ENCODE data around the gene SMLR1. TPM values are rescaled to one million over a fixed set of nuclear protein-coding genes. Genes with fewer than 3 reads are reported as not detected.

Gene SMLR1
- total RNA-seq, 1 experiment from 2014 or later: not detected

- no peak for DNase-seq
- no peaks in the 10 kb centered on the region for H3F3A ChIP-seq (ENCODE audit: insufficient read depth, low read depth)
- no peak overlapping the region for H3K27ac ChIP-seq
- H3K27me3 ChIP-seq (ENCODE audit: insufficient read depth, low read depth): no peaks in the 10 kb centered on the region
- TF ChIP-seq CTCF (conservative IDR thresholded peaks at IDR 0.05): no peak
- CTCF ChIA-PET: no interaction called here
- H3K4me3 ChIP-seq: no peak overlapping the region
- no TSS peak for BruUV-seq (replicated peaks)
- no peaks in the 10 kb centered on the region for H3K36me3 ChIP-seq (ENCODE audit: low read depth)
- H3K79me2 ChIP-seq (ENCODE audit: low read depth): no peaks in the 10 kb centered on the region
- POLR2A ChIA-PET (ENCODE audit: unreplicated experiment): no interaction called here
- H2AFZ ChIP-seq: no peak overlapping the region
- H3K9me3 ChIP-seq (ENCODE audit: insufficient read depth, low read depth): no peaks in the 10 kb centered on the region
- H3K9me2 ChIP-seq (ENCODE audit: insufficient read depth): no peaks in the 10 kb centered on the region
- intact Hi-C loops (cut with micrococcal nuclease; ENCODE audit: unreplicated experiment): no loop called here
- H4K20me1 ChIP-seq (ENCODE audit: insufficient read depth): no peaks in the 10 kb centered on the region
- H3K4me1 ChIP-seq (replicated peaks; ENCODE audit: insufficient read depth): no peaks in the 10 kb centered on the region
- no peak overlapping the region for H3K4me2 ChIP-seq
These were observed 35.2 kb downstream of the SMLR1 start for GRCh38 chr6:130862370-130862769.

- no peak overlapping the region for H3K27ac ChIP-seq
- POLR2A ChIA-PET (ENCODE audit: unreplicated experiment): no interaction called here
- no peak for TF ChIP-seq CTCF (conservative IDR thresholded peaks at IDR 0.05)
- TF ChIP-seq EZH2 (IDR thresholded peaks at IDR 0.05; ENCODE audit: low read depth): no peak
- H3K79me2 ChIP-seq (ENCODE audit: low read depth): no peaks in the 10 kb centered on the region
- no peaks in the 10 kb centered on the region for H3K9me2 ChIP-seq (ENCODE audit: insufficient read depth)
- no peaks in the 10 kb centered on the region for H3K4me1 ChIP-seq (replicated peaks; ENCODE audit: insufficient read depth)
- no peaks in the 10 kb centered on the region for H4K20me1 ChIP-seq (ENCODE audit: insufficient read depth)
- H3F3A ChIP-seq (ENCODE audit: insufficient read depth, low read depth): no peaks in the 10 kb centered on the region
- no TSS peak for BruUV-seq (replicated peaks)
- H3K9me3 ChIP-seq (ENCODE audit: insufficient read depth, low read depth): no peaks in the 10 kb centered on the region
- intact Hi-C loops (cut with micrococcal nuclease; ENCODE audit: unreplicated experiment): no loop called here
- no peaks in the 10 kb centered on the region for H3K36me3 ChIP-seq (ENCODE audit: low read depth)
- H3K27me3 ChIP-seq (ENCODE audit: insufficient read depth, low read depth): no peaks in the 10 kb centered on the region
- no peak for DNase-seq
- CTCF ChIA-PET: no interaction called here
- no peak overlapping the region for H3K4me3 ChIP-seq
- no peak overlapping the region for H2AFZ ChIP-seq
- no peak overlapping the region for H3K4me2 ChIP-seq
These were observed 36.4 kb downstream of the SMLR1 start for GRCh38 chr6:130863415-130864230.

DNA sequence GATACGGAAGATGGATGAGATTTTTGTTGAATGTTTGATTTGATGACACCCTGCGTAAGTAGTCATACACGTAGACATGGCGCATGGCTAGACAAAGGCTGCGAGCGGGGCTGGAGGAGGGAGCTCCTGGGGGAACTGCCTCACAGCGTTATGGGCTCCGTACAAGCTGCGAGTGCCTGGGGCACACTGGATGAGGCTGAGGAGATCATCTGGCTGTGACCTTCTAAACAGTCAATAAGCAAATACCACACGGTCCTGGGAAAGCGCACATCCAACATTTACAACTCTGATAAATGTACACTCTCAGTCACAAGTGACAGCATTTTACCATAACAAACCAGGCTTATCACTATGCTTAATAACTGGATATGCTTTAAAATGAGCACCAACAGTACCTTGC lies 37.1 kb downstream of the SMLR1 start:
- intact Hi-C loops (cut with micrococcal nuclease; ENCODE audit: unreplicated experiment): no loop called here
- no peak overlapping the region for H3K4me2 ChIP-seq
- no peak overlapping the region for H3K4me3 ChIP-seq
- no TSS peak for BruUV-seq (replicated peaks)
- no peaks in the 10 kb centered on the region for H3K27me3 ChIP-seq (ENCODE audit: insufficient read depth, low read depth)
- no peaks in the 10 kb centered on the region for H3K4me1 ChIP-seq (replicated peaks; ENCODE audit: insufficient read depth)
- H4K20me1 ChIP-seq (ENCODE audit: insufficient read depth): no peaks in the 10 kb centered on the region
- no peak for DNase-seq
- H3K36me3 ChIP-seq (ENCODE audit: low read depth): no peaks in the 10 kb centered on the region
- H3K79me2 ChIP-seq (ENCODE audit: low read depth): no peaks in the 10 kb centered on the region
- no peak overlapping the region for H3K27ac ChIP-seq
- H3K9me2 ChIP-seq (ENCODE audit: insufficient read depth): no peaks in the 10 kb centered on the region
- H2AFZ ChIP-seq: no peak overlapping the region
- TF ChIP-seq CTCF (conservative IDR thresholded peaks at IDR 0.05): no peak
- TF ChIP-seq EZH2 (IDR thresholded peaks at IDR 0.05; ENCODE audit: low read depth): no peak
- no peaks in the 10 kb centered on the region for H3K9me3 ChIP-seq (ENCODE audit: insufficient read depth, low read depth)
- H3F3A ChIP-seq (ENCODE audit: insufficient read depth, low read depth): no peaks in the 10 kb centered on the region
- ChIA-PET CTCF (no interaction called here), POLR2A (ENCODE audit: unreplicated experiment) (no interaction called here)
